ENCODE measurements around the gene MAPK13. TPM values are rescaled to one million over a fixed set of nuclear protein-coding genes. Genes with fewer than 3 reads are reported as not detected.
"Not testable (repeated sequence)": the region's sequence is repeated elsewhere in the genome, so short reads cannot be mapped to it uniquely, and the experiment has no call there.

MAPK13 gene
- total RNA-seq = 71.7 TPM
- long read RNA-seq, full-length matches to known transcripts = 103 of 148 reads
- long read RNA-seq, partial matches to known transcripts = 10 of 148 reads
- long read RNA-seq, other reads (novel, unspliced or antisense) = 35 of 148 reads

DNA sequence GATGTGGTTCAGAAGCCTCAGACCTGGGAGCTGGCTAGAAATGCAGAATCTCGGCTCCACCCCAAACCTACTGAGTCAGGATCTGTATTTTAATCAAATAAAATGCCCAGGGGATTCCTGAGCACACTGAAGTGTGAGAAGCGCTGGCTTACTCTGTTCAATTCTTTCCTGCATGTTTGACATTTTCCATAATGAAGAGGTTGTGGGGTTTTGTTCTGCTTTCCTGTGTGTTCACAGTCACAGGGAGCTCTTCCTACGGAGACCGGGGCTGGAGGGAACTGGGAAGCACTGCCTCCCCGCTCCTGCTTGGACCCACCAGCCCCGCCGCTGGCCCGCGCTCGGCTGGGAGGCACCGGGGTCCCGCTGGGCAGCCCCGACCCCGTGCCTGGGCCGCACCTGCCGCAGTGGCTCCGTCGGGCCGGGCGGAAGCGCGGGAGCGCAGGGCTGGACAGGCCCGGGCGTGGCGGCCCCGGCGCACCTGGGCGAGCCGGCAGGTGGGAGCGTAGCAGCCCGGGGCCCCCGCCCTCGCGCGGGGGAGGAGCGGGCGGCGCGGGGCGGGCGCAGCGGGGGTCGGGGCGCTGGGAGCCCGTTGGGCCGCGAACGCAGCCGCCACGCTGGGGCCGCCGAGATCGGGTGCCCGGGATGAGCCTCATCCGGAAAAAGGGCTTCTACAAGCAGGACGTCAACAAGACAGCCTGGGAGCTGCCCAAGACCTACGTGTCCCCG, at the start of gene MAPK13:
Gene MAPK13, plus strand, starts transcription at position 573 of the 726 bp plus-strand sequence. Its CDS starts 70 bp downstream, at position 643.
- peaks cover under 1% of the 10 kb centered on the region for H3K36me3 ChIP-seq
- H3K9me3 ChIP-seq = no peaks in the 10 kb centered on the region
- peak within 1 kb of the TSS; percentile 88 for H3K27ac ChIP-seq
- TF ChIP-seq, protein P1, sequence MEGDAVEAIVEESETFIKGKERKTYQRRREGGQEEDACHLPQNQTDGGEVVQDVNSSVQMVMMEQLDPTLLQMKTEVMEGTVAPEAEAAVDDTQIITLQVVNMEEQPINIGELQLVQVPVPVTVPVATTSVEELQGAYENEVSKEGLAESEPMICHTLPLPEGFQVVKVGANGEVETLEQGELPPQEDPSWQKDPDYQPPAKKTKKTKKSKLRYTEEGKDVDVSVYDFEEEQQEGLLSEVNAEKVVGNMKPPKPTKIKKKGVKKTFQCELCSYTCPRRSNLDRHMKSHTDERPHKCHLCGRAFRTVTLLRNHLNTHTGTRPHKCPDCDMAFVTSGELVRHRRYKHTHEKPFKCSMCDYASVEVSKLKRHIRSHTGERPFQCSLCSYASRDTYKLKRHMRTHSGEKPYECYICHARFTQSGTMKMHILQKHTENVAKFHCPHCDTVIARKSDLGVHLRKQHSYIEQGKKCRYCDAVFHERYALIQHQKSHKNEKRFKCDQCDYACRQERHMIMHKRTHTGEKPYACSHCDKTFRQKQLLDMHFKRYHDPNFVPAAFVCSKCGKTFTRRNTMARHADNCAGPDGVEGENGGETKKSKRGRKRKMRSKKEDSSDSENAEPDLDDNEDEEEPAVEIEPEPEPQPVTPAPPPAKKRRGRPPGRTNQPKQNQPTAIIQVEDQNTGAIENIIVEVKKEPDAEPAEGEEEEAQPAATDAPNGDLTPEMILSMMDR (IDR thresholded peaks at IDR 0.05) = no peak
- no peaks in the 10 kb centered on the region for H3K27me3 ChIP-seq (ENCODE audit: low read depth)
- ATAC-seq (peak; percentile 75 to 77), DNase-seq (peak; percentile 71)
- H3K4me1 ChIP-seq = peaks cover 56% of the 10 kb centered on the region
- H3K4me3 ChIP-seq = peak within 1 kb of the TSS; percentile 64
- intact Hi-C loops (cut with DNase I) = no loop called here

- no peaks in the 10 kb centered on the region for H3K27me3 ChIP-seq (ENCODE audit: low read depth)
- no peaks in the 10 kb centered on the region for H3K9me3 ChIP-seq
- DNase-seq (no peak), ATAC-seq (no peak)
- H3K36me3 ChIP-seq = peaks cover 71% of the 10 kb centered on the region
- TF ChIP-seq, protein P1 (IDR thresholded peaks at IDR 0.05) = no peak
- no peak overlapping the region for H3K4me3 ChIP-seq
- intact Hi-C loops (cut with DNase I) = no loop called here
- H3K27ac ChIP-seq = no peak overlapping the region
- H3K4me1 ChIP-seq = no peaks in the 10 kb centered on the region
Observed at GRCh38 chr6:36082318-36082717, 48.0 kb upstream of the MAPK13 start.

- no peaks in the 10 kb centered on the region for H3K4me1 ChIP-seq
- intact Hi-C loops (cut with DNase I) = no loop called here
Observed at GRCh38 chr6:36083446-36083845, 46.9 kb upstream of the MAPK13 start.

GRCh38 chr6:36088204-36088603, 42.1 kb upstream of the MAPK13 start:
- H3K4me1 ChIP-seq; H3K4me3 ChIP-seq; H3K9me3 ChIP-seq; DNase-seq; H3K27me3 ChIP-seq (ENCODE audit: low read depth); intact Hi-C loops (cut with DNase I); H3K27ac ChIP-seq; ATAC-seq: not testable (repeated sequence)
- peaks cover 37% of the 10 kb centered on the region for H3K36me3 ChIP-seq

More at GRCh38 chr6:36083446-36083845, 46.9 kb upstream of the MAPK13 start:
- no peaks in the 10 kb centered on the region for H3K9me3 ChIP-seq
- H3K27ac ChIP-seq = no peak overlapping the region
- no peak overlapping the region for H3K4me3 ChIP-seq
- ATAC-seq = no peak
- no peak for DNase-seq
- peaks cover 60% of the 10 kb centered on the region for H3K36me3 ChIP-seq
- no peaks in the 10 kb centered on the region for H3K27me3 ChIP-seq (ENCODE audit: low read depth)
- TF ChIP-seq, protein P1 (IDR thresholded peaks at IDR 0.05) = no peak

GRCh38 chr6:36089048-36089447, 41.3 kb upstream of the MAPK13 start:
- no peak for ATAC-seq
- intact Hi-C loops (cut with DNase I) = no loop called here
- H3K4me3 ChIP-seq = no peak overlapping the region
- H3K9me3 ChIP-seq = no peaks in the 10 kb centered on the region
- H3K4me1 ChIP-seq = no peaks in the 10 kb centered on the region
- no peaks in the 10 kb centered on the region for H3K27me3 ChIP-seq (ENCODE audit: low read depth)
- H3K27ac ChIP-seq = no peak overlapping the region
- TF ChIP-seq, protein P1 (IDR thresholded peaks at IDR 0.05) = no peak
- DNase-seq = no peak
- peaks cover 29% of the 10 kb centered on the region for H3K36me3 ChIP-seq

DNA sequence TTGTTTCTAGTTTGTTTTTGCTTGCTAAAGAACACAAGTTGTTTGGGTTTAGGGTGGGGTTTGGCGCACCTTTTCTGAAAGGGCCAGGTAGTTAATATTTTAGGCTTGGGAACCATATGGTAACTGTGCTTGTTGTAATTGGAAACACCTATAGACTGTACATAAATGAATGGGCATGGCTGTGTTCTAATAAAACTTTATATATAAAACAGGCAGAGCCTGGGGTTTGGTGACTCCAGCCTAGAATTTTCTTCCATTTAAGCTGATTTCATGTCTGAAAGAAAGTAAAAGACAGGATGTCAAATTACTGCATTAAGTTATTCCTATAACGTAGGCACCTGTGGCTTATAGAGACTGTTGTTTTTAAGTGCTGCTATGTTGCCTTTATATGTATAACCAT, 36.1 kb upstream of the MAPK13 start:
- intact Hi-C loops (cut with DNase I) = no loop called here
- Histone ChIP-seq H3K4me3 (no peak overlapping the region), H3K27ac (no peak overlapping the region), H3K4me1 (peaks cover 9% of the 10 kb centered on the region), H3K27me3 (ENCODE audit: low read depth) (no peaks in the 10 kb centered on the region), H3K9me3 (no peaks in the 10 kb centered on the region), H3K36me3 (peaks cover 47% of the 10 kb centered on the region)
- TF ChIP-seq, protein P1 (IDR thresholded peaks at IDR 0.05) = no peak
- ATAC-seq = no peak
- no peak for DNase-seq

Data from lower lobe of right lung (tissue), 2 donors.